Psoas muscle (tissue), 8 donors: ENCODE data around the gene CLEC2L. TPM values are rescaled to one million over a fixed set of nuclear protein-coding genes. Genes with fewer than 3 reads are reported as not detected.

ENCODE experiments used
- ATAC-seq, 4 donors: fragments of 200-7000 bp; cut with Tn5 transposase; one replicate each; pipeline ENCODE4 v1.9.1; 2020; ENCODE audit warnings: moderate library complexity in 3 of 4, mild to moderate bottlenecking in 2 of 4
- DNase-seq, 2 donors: peaks; one replicate each; pipeline ENCODE4 v3.0.0-alpha.2; 2020
- H3K27ac ChIP-seq: fragments of 200-600 bp; one replicate; pipeline ENCODE4 v1.8.0; 2022
- H3K27me3 ChIP-seq, 3 donors: fragments of 200-600 bp in 1 of 3; one replicate each; pipeline versions ENCODE4 v1.6.1 to v1.8.0; 2013 to 2022; ENCODE audit warnings: low read length in 2 of 3, mild to moderate bottlenecking in 2 of 3, moderate library complexity in 1 of 3; ENCODE audit not compliant: insufficient read depth in 3 of 3
- H3K36me3 ChIP-seq, 2 donors: fragments of 200-600 bp in 1 of 2; one replicate each; pipeline versions ENCODE4 v1.6.1 to v1.8.0; 2013 to 2022; ENCODE audit warnings: low read depth in 1 of 2, mild to moderate bottlenecking in 1 of 2, moderate library complexity in 1 of 2; ENCODE audit not compliant: insufficient read depth in 1 of 2
- H3K4me1 ChIP-seq: fragments of 200-600 bp; one replicate; pipeline ENCODE4 v1.8.0; 2022
- H3K4me3 ChIP-seq: fragments of 200-600 bp; one replicate; pipeline ENCODE4 v1.8.0; 2022; ENCODE audit warnings: mild to moderate bottlenecking
- H3K9me3 ChIP-seq: fragments of 200-600 bp; one replicate; pipeline ENCODE4 v1.8.0; 2022
- CTCF ChIP-seq: fragments of 200-600 bp; IDR thresholded peaks from one replicate; pipeline ENCODE4 v1.8.0; 2022; ENCODE audit warnings: antibody characterized with exemption
- WGBS, 3 donors: extraction: QIAGEN DNeasy Blood & Tissue Kit; methylation state at CpG; one replicate each; pipeline versions ENCODE4 v1.1.6 to v1.1.7; 2013; 5-methylcytosine and 5-hydroxymethylcytosine counted together
- intact Hi-C, 2 donors: fragments of 100-400 bp; cut with DNase I; formaldehyde crosslinking; loops; one replicate each; pipeline versions ENCODE4 v1.11.0 to v1.14.2; 2022
- polyA plus RNA-seq, 3 donors: library from polyadenylated mRNA; stranded (reverse); fragments of 200-250 nt; gene quantifications; one replicate each; pipeline ENCODE4 v1.2.3, GENCODE V29; 2013
- total RNA-seq, 4 donors: library from RNA; stranded (reverse); fragmentation: NEBNext Ultra II Directional in 2 of 4; extraction: Animal tissue kit (Norgen Biotek cat#: 25700) in 2 of 4; gene quantifications; one replicate each; pipeline versions ENCODE4 v1.2.1 to v1.2.4, GENCODE V29; 2021 to 2023
- donor health status: healthy with polysubstance abuse.
- donor health status: DM: no; HTN: no; CAD: no; lungs with moderate emphysema.
- donor health status: Bipolar disorder and iron deficiency.
- donor health status: healthy.
- donor health status: DM: yes; HTN: yes; CAD: no.
- donor health status: DM: no; HTN: no; CAD: no.
- donor health status: DM: no; HTN: no; CAD: no.
- donor health status: DM: yes; HTN: yes; CAD: no.

Gene CLEC2L
- total and polyA plus RNA-seq, 7 donors: 0.12 to 1.5 (median 0.83) TPM; not detected in 1

GRCh38 chr7:139509535-139509934 is 13.9 kb upstream of the CLEC2L start:
- DNase-seq: no peak
- TF ChIP-seq CTCF: no peak
- Histone ChIP-seq H3K27me3 (no peaks in the 10 kb centered on the region), H3K36me3 (no peaks in the 10 kb centered on the region), H3K4me1 (no peaks in the 10 kb centered on the region), H3K4me3 (no peak overlapping the region), H3K27ac (no peak overlapping the region), H3K9me3 (no peaks in the 10 kb centered on the region)
- 93 to 100% (median 100%) methylated on average over 2 of the region's 2 CpGs for WGBS, 3 donors
- intact Hi-C loops: no loop called here
- ATAC-seq: no peak

DNA sequence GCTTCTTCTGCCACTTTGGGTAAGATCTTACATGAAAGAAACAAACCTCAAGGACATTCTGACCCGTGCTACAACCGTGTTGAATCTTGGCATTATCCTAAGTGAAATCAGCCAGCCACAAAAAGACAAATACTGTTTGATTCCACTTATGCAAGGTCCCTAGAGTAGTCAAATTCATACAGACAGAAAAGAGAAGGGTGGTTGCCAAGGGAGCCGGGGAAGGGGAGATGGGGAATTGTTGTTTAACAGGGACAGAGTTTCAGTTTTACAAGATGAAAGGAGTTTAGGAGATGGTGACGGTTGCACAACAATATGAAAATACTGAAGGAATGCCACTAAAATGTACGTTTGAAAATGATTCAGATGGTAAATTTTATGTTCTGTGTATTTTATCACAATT is 12.2 kb upstream of the CLEC2L start:
- Histone ChIP-seq H3K36me3 (no peaks in the 10 kb centered on the region), H3K27me3 (no peaks in the 10 kb centered on the region), H3K4me1 (no peaks in the 10 kb centered on the region), H3K9me3 (no peaks in the 10 kb centered on the region), H3K27ac (no peak overlapping the region), H3K4me3 (no peak overlapping the region)
- WGBS, 3 donors: 64 to 80% (median 68%) methylated on average over 5 of the region's 5 CpGs
- no peak for DNase-seq
- TF ChIP-seq CTCF: no peak
- intact Hi-C loops: no loop called here
- ATAC-seq: no peak

GRCh38 chr7:139515266-139515665 is 8.2 kb upstream of the CLEC2L start:
- ATAC-seq: no peak
- DNase-seq: no peak
- 80 to 81% (median 81%) methylated on average over 8 of the region's 8 CpGs for WGBS, 3 donors
- TF ChIP-seq CTCF: no peak
- Histone ChIP-seq H3K27me3 (no peaks in the 10 kb centered on the region), H3K4me3 (no peak overlapping the region), H3K27ac (no peak overlapping the region), H3K4me1 (no peaks in the 10 kb centered on the region), H3K36me3 (no peaks in the 10 kb centered on the region), H3K9me3 (no peaks in the 10 kb centered on the region)
- intact Hi-C loops: no loop called here

GRCh38 chr7:139521439-139521838 is 2.0 kb upstream of the CLEC2L start:
- Histone ChIP-seq H3K4me1 (no peaks in the 10 kb centered on the region), H3K9me3 (no peaks in the 10 kb centered on the region), H3K4me3 (no peak overlapping the region), H3K27me3 (peaks cover 0 to 16% (median 3%) of the 10 kb centered on the region in 3 donors), H3K27ac (no peak overlapping the region), H3K36me3 (no peaks in the 10 kb centered on the region)
- TF ChIP-seq CTCF: no peak
- ATAC-seq: no peak
- intact Hi-C loops: no loop called here
- DNase-seq: no peak
- WGBS, 3 donors: 75 to 90% (median 89%) methylated on average over 1 of the region's 1 CpG

GRCh38 chr7:139522830-139523198 is 671 bp upstream of the CLEC2L start:
- Histone ChIP-seq H3K4me1 (no peaks in the 10 kb centered on the region), H3K27me3 (peaks cover 0 to 16% (median 3%) of the 10 kb centered on the region in 3 donors), H3K4me3 (peak overlapping the region; percentile 52), H3K27ac (no peak overlapping the region), H3K36me3 (no peaks in the 10 kb centered on the region), H3K9me3 (no peaks in the 10 kb centered on the region)
- WGBS, 3 donors: 19 to 23% (median 20%) methylated on average over 11 of the region's 11 CpGs
- intact Hi-C loops: no loop called here
- no peak for DNase-seq
- no peak for TF ChIP-seq CTCF
- no peak for ATAC-seq
